Esophagus squamous epithelium (tissue), 4 donors: Measurements from ENCODE around the gene AMPD2.

Experiments
- CTCF ChIP-seq, 6 experiments: fragments of 450-650 bp in 4 of 6; fragments of 200-600 bp in 2 of 6; sonication (generic) in 2 of 6; IDR thresholded peaks; one replicate each; pipeline ENCODE4 v1.5.1; 2016 to 2019; ENCODE audit warnings: antibody characterized with exemption in 6 of 6, mild to moderate bottlenecking in 4 of 6, moderate library complexity in 4 of 6
- POLR2A ChIP-seq, 4 donors: fragments of 450-650 bp; IDR thresholded peaks; one replicate each; pipeline ENCODE4 v1.6.1; 2017; ENCODE audit warnings: antibody characterized with exemption in 4 of 4, mild to moderate bottlenecking in 4 of 4, moderate library complexity in 3 of 4

- no peak for TF ChIP-seq POLR2A (IDR thresholded peaks at IDR 0.05)
- TF ChIP-seq CTCF (IDR thresholded peaks at IDR 0.05): no peak
Measured at GRCh38 chr1:109671067-109671466, 51.4 kb downstream of the AMPD2 start.
